ENCODE data around the gene UBASH3A.

The UBASH3A gene

DNA sequence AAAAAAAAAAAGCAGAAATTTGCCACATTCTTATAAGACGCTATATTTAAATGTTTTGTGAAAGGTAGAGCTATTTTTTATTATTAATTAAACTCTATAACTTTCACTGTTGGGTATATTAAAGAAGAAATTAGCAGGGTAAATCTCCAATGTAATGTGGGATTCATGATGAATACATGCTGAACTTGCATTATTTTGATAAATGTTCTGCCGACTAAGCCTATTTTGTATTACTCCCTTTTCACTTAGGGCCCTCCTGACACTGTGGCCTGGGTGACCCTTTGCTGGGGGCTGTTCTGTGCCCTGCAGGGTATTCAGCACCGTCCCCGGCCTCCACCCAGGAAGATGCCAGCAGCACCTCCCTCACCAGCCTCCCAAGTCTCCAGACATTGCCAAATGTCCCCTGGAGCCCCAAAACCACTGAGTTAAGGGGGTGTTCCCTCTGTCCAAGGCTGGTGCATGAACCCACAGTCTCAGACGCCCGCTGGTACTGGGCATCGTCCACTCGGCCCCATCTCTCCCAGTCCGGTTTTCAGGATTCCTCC is 69.9 kb downstream of the UBASH3A start:
- no peak for DNase-seq (ENCODE audit: low spot score)
- TF ChIP-seq, protein P1, sequence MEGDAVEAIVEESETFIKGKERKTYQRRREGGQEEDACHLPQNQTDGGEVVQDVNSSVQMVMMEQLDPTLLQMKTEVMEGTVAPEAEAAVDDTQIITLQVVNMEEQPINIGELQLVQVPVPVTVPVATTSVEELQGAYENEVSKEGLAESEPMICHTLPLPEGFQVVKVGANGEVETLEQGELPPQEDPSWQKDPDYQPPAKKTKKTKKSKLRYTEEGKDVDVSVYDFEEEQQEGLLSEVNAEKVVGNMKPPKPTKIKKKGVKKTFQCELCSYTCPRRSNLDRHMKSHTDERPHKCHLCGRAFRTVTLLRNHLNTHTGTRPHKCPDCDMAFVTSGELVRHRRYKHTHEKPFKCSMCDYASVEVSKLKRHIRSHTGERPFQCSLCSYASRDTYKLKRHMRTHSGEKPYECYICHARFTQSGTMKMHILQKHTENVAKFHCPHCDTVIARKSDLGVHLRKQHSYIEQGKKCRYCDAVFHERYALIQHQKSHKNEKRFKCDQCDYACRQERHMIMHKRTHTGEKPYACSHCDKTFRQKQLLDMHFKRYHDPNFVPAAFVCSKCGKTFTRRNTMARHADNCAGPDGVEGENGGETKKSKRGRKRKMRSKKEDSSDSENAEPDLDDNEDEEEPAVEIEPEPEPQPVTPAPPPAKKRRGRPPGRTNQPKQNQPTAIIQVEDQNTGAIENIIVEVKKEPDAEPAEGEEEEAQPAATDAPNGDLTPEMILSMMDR (IDR thresholded peaks at IDR 0.05; ENCODE audit: borderline replicate concordance, control extremely low read depth, extremely low read depth, insufficient read depth, missing control alignments), result no peak
- in situ Hi-C loops (cut with MboI; ENCODE audit: low sequenced_read_pairs, unreplicated experiment), result no loop called here

DNA sequence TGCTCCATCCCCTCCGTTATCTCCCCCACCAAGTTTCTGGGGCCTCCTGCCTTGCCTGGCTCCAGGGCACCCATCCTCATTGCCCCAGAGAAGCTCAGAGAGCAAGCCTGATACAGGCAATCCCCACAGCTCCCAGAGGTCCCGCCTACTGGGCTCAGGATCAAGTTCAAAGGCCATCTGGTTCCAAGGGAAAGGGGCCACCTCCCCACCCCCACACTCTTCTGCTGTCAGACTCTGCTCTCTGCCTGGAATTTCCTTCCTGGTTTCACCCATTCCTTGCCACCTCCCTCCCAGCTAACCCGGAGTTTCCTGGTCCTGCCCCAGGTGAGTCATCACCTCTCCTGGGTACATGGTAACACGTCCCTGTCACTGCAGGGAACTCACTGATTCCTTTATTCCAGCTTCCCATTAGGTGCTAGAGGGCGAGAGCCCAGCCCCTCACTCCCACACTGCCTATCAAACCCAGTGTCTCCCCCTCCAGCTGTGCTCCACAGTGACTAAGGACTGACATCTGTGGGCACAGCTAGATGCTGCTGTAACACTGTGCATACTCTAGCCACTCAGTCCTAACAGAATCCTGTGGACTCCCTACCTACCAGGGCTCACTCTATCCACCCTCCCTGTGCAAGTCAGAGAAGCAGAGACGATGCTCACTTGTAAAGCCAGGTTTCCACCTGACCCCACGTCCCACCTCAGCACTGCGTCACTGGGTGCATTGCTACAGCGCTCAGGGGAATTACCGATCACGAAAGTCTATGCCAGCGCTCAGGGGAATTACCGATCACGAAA is 70.5 kb downstream of the UBASH3A start:
- TF ChIP-seq, protein P1 (IDR thresholded peaks at IDR 0.05; ENCODE audit: borderline replicate concordance, control extremely low read depth, extremely low read depth, insufficient read depth, missing control alignments), result peak; percentile 23
- DNase-seq (ENCODE audit: low spot score), result peak; percentile 53
- in situ Hi-C loops (cut with MboI; ENCODE audit: low sequenced_read_pairs, unreplicated experiment), result no loop called here

- TF ChIP-seq, protein P1 (IDR thresholded peaks at IDR 0.05; ENCODE audit: borderline replicate concordance, control extremely low read depth, extremely low read depth, insufficient read depth, missing control alignments), result no peak
- in situ Hi-C loops (cut with MboI; ENCODE audit: low sequenced_read_pairs, unreplicated experiment), result no loop called here
- DNase-seq (ENCODE audit: low spot score), result no peak
Measured at GRCh38 chr21:42475036-42475435, 71.3 kb downstream of the UBASH3A start.

- TF ChIP-seq, protein P1 (IDR thresholded peaks at IDR 0.05; ENCODE audit: borderline replicate concordance, control extremely low read depth, extremely low read depth, insufficient read depth, missing control alignments), result no peak
- DNase-seq (ENCODE audit: low spot score), result no peak
- in situ Hi-C loops (cut with MboI; ENCODE audit: low sequenced_read_pairs, unreplicated experiment), result no loop called here
Measured at GRCh38 chr21:42475526-42476387, 72.1 kb downstream of the UBASH3A start.

DNA sequence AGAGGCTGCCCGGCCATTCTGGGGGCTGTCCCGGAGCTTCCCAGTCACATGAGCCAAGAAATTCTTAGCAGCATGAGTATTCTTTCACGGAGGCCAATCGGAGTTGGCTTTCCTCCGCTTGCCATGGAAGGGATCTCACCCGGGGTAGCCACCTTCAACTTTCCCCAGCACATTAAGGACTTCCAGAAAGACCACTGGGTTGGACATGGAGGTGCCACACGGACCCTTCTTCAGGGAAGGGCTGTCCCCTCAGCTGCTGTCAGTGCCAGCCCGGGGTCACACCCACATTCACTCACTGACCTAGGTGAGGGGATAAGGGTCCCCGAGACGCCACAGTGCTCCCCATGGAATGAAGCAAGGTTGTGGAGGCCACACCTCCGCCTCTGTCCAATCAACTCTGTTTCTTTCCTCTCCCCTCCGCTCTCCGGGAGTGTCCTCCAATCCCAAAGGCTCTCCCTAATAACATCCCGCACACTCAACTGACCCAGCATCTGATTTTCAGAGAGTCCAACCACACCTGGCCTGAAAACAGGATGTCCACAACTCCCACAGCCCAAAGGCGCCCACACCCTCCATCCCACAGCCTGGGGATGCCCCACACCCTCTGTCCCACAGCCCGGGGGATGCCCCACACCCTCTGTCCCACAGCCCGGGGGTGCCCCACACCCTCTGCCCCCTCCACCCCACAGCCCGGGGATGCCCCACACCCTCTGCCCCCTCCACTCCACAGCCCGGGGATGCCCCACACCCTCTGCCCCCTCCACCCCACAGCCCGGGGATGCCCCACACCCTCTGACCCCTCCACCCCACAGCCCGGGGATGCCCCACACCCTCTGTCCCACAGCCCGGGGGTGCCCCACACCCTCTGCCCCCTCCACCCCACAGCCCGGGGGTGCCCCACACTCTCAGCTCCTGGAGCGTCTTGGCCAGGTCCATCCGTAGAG is 73.0 kb downstream of the UBASH3A start:
- in situ Hi-C loops (cut with MboI; ENCODE audit: low sequenced_read_pairs, unreplicated experiment), result no loop called here
- TF ChIP-seq, protein P1 (IDR thresholded peaks at IDR 0.05; ENCODE audit: borderline replicate concordance, control extremely low read depth, extremely low read depth, insufficient read depth, missing control alignments), result no peak
- DNase-seq (ENCODE audit: low spot score), result no peak

Measured in GM13976 (cell line).